ENCODE data around the gene FOXP1. TPM values are rescaled to one million over a fixed set of nuclear protein-coding genes. Genes with fewer than 3 reads are reported as not detected.

Gene FOXP1
- total and polyA plus RNA-seq, 3 donors from 2014 or later, result 37.8 to 105 (median 75.9) TPM

GRCh38 chr3:71086777-71087142 is 496.8 kb downstream of the FOXP1 start:
- 60 to 84% methylated on average over 4 of the region's 4 CpGs for WGBS, 2 donors
- no peaks in the 10 kb centered on the region for H3K4me1 ChIP-seq

GRCh38 chr3:71083726-71084131 is 499.8 kb downstream of the FOXP1 start:
- Histone ChIP-seq H3K27ac (no peak overlapping the region), H3K4me1 (no peaks in the 10 kb centered on the region), H3K4me3 (no peak overlapping the region), H3K36me3 (ENCODE audit: low read depth, missing control alignments) (no peaks in the 10 kb centered on the region), H3K27me3 (no peaks in the 10 kb centered on the region), H3K9me3 (no peaks in the 10 kb centered on the region)
- DNase-seq, result no peak
- 86 to 93% methylated on average over 3 of the region's 3 CpGs for WGBS, 2 donors
- TF ChIP-seq POLR2A (IDR thresholded peaks at IDR 0.05) (no peak), CTCF (IDR thresholded peaks at IDR 0.05) (no peak)
- intact Hi-C loops (cut with DNase I; ENCODE audit: low total_unique reads), result no loop called here

More at GRCh38 chr3:71086777-71087142, 496.8 kb downstream of the FOXP1 start:
- Histone ChIP-seq H3K27me3 (no peaks in the 10 kb centered on the region), H3K27ac (no peak overlapping the region), H3K36me3 (ENCODE audit: low read depth, missing control alignments) (no peaks in the 10 kb centered on the region), H3K4me3 (no peak overlapping the region), H3K9me3 (no peaks in the 10 kb centered on the region)
- TF ChIP-seq POLR2A (IDR thresholded peaks at IDR 0.05), result no peak
- TF ChIP-seq CTCF (IDR thresholded peaks at IDR 0.05), result no peak
- DNase-seq, result no peak
- intact Hi-C loops (cut with DNase I; ENCODE audit: low total_unique reads), result no loop called here

- TF ChIP-seq CTCF (IDR thresholded peaks at IDR 0.05) (no peak), POLR2A (IDR thresholded peaks at IDR 0.05) (no peak)
- intact Hi-C loops (cut with DNase I; ENCODE audit: low total_unique reads), result no loop called here
Observed at GRCh38 chr3:71082833-71083232, 500.7 kb downstream of the FOXP1 start.

GRCh38 chr3:71080517-71081083 is 502.9 kb downstream of the FOXP1 start:
- H3K4me3 ChIP-seq, result no peak overlapping the region
- H3K4me1 ChIP-seq, result no peaks in the 10 kb centered on the region
- WGBS, 2 donors, result 86 to 88% methylated on average over 4 of the region's 4 CpGs
- H3K36me3 ChIP-seq (ENCODE audit: low read depth, missing control alignments), result no peaks in the 10 kb centered on the region
- H3K27me3 ChIP-seq, result no peaks in the 10 kb centered on the region
- intact Hi-C loops (cut with DNase I; ENCODE audit: low total_unique reads), result no loop called here
- DNase-seq, result no peak
- TF ChIP-seq POLR2A (IDR thresholded peaks at IDR 0.05), result no peak
- no peak for TF ChIP-seq CTCF (IDR thresholded peaks at IDR 0.05)
- no peak overlapping the region for H3K27ac ChIP-seq
- H3K9me3 ChIP-seq, result no peaks in the 10 kb centered on the region

More at GRCh38 chr3:71082833-71083232, 500.7 kb downstream of the FOXP1 start:
- 92 to 94% methylated on average over 5 of the region's 5 CpGs for WGBS, 2 donors
- H3K27ac ChIP-seq, result no peak overlapping the region
- H3K36me3 ChIP-seq (ENCODE audit: low read depth, missing control alignments), result no peaks in the 10 kb centered on the region
- H3K27me3 ChIP-seq, result no peaks in the 10 kb centered on the region
- no peak for DNase-seq
- H3K9me3 ChIP-seq, result no peaks in the 10 kb centered on the region
- no peak overlapping the region for H3K4me3 ChIP-seq
- H3K4me1 ChIP-seq, result no peaks in the 10 kb centered on the region
